ENCODE results near the gene CCDC179.

CCDC179 gene

DNA sequence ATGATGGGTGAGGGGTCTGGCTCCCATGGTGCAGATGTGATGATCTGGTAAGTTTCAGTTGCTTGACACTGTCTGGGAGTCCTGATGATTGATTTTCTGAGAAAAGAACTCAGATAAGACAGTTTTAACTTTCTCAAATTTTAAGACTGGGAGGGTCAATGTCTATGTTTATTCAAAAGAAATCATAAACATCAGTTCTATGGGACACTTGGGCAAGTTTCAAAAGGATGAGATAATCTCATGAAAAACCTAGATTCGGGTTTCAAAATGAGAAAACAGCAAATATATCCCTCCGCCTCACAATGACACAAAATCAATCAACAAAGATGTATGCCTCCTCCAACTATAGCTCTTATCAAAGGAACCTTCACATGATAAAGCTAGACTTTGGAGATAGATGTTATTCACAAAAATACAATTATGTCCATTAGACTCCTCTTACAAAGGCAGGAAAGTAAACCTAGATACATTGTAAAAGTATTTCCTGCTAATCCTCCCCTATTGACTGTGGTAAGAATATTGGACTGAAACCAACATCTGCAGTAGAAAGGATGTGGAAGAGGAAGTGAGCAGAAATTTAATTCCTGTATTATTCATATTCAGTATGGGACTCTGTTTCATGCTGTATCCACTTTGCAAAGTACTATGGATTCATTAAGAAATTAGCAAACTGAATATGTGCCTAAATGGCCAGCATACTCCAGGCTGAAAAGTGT, 52.3 kb downstream of the CCDC179 start:
- DNase-seq = no peak

DNA sequence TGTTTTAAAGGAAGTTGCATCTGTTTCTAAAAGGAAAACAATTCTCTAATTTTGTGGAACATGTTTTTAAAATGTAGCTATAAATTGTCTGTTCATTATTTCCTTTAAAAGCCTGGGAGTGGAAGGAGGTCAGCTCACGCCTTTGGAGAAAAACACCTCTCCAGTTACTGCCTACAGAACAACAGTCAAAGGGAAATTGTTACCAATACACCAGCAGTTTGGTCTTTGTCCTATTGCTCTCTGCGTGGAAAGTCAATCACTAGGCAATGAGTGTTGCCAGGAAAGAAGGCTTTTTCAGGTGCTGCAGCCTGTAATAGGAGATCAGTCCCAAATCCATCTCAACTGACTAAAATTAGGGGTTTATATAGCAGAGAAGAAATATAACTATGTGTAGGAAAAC, 52.9 kb downstream of the CCDC179 start:
- no peak for DNase-seq

DNA sequence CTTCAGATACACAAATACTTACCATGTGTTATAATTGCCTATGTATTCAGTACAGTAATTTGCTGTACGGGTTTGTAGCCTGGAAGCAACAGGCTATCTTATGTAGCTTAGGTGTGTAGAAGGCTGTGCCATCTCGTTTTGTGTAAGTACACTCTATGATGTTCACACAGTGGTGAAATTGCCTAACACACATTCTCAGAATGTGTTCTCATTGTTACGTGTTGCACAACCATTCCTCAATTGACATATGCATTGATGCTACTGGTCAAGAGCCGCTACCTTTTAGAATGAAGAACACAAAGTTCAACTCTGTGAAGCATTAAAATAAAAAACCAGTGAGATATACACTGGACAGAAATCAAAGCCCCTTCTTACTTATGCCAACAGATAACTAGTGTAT, 57.4 kb downstream of the CCDC179 start:
- no peak for DNase-seq

DNA sequence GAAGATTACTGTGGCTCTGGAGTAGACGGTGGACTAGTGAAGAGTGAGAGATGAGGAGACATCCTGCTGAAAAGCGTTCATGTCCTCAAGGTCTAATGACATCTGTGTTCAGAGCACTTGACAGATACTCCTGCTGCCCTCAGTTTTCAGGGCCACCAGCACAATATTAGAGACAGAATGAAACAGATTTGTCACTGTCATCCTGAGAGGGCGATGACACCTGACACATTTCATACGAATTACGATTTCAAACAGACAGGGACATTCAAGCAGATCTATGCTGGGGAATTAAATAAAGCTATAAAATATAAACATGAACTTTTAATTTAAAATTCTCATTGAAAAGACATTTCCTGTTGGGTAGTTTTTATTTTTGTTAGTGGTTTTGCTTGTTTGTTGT, 59.8 kb downstream of the CCDC179 start:
- DNase-seq = no peak

GRCh38 chr11:22798901-22799300, 61.4 kb downstream of the CCDC179 start:
- no peak for DNase-seq

DNA sequence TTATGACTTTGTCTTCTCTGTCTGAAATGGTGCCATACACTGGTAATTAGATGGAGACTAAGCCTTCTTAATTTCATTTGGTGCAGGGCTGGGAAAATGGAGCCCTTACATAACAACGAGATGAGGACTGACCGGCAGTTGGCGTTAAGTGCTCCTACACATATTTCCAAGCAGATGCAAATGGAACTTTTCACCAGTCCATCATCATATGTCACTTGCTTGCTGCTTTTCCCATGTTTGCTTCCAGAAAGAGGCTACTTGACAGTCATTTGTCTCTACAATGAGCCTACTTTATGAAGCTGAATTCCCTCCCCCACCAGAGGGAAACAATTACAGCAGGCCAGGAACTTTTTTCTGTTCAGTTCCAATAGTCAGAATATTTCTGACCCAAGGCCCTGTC, 63.2 kb downstream of the CCDC179 start:
- DNase-seq = no peak

Measured in stimulated activated CD4-positive, alpha-beta T cell treated with anti-CD3 and anti-CD28 coated beads, Interleukin-2, amount 100 ng/mL, for 48 hours (primary cell).